Activated CD8-positive, alpha-beta memory T cell treated with anti-CD3 and anti-CD28 coated beads, Interleukin-2, amount 10 ng/mL, durations not matched to agents 7 days and 5 days (primary cell): ENCODE data around the gene CEBPG. TPM values are rescaled to one million over a fixed set of nuclear protein-coding genes. Genes with fewer than 3 reads are reported as not detected.

ENCODE experiments used
- ATAC-seq: fragments of 150-1000 bp; cut with Tn5 transposase; one replicate; pipeline ENCODE4 v1.10.0; 2021; ENCODE audit warnings: moderate library complexity
- CTCF ChIA-PET: fragments of 350-600 bp; sonication (Branson Sonifier 250); formaldehyde crosslinking; loops from one replicate; lab custom pipeline; 2021; ENCODE audit warnings: antibody characterized with exemption; lab: Charles Lee
- DNase-seq: peaks from one replicate; pipeline ENCODE4 v3.0.0-alpha.2; 2020
- H3K27ac Mint-ChIP-seq: one replicate; pipeline ENCODE4 v1.8.0; 2021; ENCODE audit warnings: mild to moderate bottlenecking, mixed read lengths
- H3K27me3 Mint-ChIP-seq: one replicate; pipeline ENCODE4 v1.8.0; 2021; ENCODE audit warnings: mixed read lengths
- H3K36me3 Mint-ChIP-seq: one replicate; pipeline ENCODE4 v1.8.0; 2021; ENCODE audit warnings: mild to moderate bottlenecking, mixed read lengths
- H3K4me1 Mint-ChIP-seq: one replicate; pipeline ENCODE4 v1.8.0; 2021; ENCODE audit warnings: mixed read lengths
- H3K4me3 Mint-ChIP-seq: one replicate; pipeline ENCODE4 v1.8.0; 2021; ENCODE audit warnings: mild to moderate bottlenecking, moderate library complexity, mixed read lengths
- H3K9me3 Mint-ChIP-seq: one replicate; pipeline ENCODE4 v1.8.0; 2022; ENCODE audit warnings: low read depth, mixed read lengths
- total RNA-seq, 2 experiments: library from RNA; stranded (reverse); gene quantifications; one replicate each; pipeline ENCODE4 v1.2.3, GENCODE V29; 2021

CEBPG gene
- total RNA-seq, 2 experiments from 2014 or later = 22.2 to 27.1 TPM

DNA sequence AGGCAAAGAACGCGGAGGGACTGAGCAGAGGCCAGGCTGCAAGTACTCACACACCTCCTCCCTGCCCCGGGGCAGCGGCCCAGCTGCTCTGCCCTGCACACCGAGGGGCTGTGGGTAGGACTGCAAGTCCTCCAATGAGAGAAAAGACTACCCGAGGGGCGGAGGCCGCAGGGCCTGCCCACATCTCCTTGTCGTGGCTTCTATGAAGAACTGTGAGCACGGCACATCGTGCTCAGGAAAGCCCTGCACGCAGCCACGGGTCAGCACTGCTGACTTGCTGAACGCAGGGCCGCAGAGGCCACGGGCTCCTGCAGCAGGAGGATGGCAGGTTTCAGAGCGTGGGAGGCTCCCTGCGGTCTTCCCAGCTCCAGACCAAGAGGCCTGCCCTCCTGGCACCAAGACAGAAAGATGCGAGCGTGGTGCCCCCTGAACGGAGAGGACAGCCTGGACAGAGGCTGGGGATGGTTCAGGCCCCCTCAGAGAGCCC is 37.4 kb downstream of the CEBPG start:
- CTCF ChIA-PET = interaction anchor here (1.2 to 6.1 kb wide), 2 partner anchors 165 to 170 kb away, joined by 3 to 59 read pairs; no protein-coding TSS in a partner anchor
- H3K36me3 Mint-ChIP-seq = no peaks in the 10 kb centered on the region
- H3K4me1 Mint-ChIP-seq = peaks cover 2% of the 10 kb centered on the region
- no peaks in the 10 kb centered on the region for H3K27me3 Mint-ChIP-seq
- DNase-seq (no peak), ATAC-seq (no peak)
- no peaks in the 10 kb centered on the region for H3K9me3 Mint-ChIP-seq
- no peak overlapping the region for H3K27ac Mint-ChIP-seq
- no peak overlapping the region for H3K4me3 Mint-ChIP-seq

DNA sequence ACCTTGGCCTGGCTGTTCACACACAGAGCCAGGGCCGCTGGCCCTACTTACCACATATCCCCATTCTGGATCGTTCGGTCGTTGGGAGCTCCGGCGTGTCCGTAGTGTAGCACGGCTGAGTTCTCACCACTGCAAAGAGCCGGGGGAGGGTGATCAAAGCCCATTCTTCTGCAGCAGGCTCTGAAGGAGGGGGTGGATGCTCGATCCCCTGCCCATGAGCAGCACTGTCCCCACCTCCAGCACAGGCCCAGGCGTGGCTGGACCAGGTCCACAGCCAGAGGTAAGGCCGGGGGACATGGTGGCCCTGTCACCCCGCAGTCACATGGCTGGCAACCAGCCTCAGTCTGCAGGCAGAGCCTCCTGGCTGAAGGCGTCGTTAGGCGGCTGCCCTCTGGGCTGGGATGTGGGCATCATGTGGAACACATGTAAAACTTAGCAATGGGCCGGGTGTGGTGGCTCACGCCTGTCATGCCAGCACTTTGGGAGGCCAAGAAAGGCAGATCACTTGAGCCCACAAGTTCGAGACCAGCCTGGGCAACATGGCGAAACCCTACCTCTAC is 38.2 kb downstream of the CEBPG start:
- Mint-ChIP-seq H3K4me3 (no peak overlapping the region), H3K36me3 (no peaks in the 10 kb centered on the region), H3K27me3 (no peaks in the 10 kb centered on the region), H3K27ac (no peak overlapping the region), H3K4me1 (peaks cover 4% of the 10 kb centered on the region), H3K9me3 (no peaks in the 10 kb centered on the region)
- ATAC-seq (no peak), DNase-seq (no peak)
- CTCF ChIA-PET = no interaction called here

DNA sequence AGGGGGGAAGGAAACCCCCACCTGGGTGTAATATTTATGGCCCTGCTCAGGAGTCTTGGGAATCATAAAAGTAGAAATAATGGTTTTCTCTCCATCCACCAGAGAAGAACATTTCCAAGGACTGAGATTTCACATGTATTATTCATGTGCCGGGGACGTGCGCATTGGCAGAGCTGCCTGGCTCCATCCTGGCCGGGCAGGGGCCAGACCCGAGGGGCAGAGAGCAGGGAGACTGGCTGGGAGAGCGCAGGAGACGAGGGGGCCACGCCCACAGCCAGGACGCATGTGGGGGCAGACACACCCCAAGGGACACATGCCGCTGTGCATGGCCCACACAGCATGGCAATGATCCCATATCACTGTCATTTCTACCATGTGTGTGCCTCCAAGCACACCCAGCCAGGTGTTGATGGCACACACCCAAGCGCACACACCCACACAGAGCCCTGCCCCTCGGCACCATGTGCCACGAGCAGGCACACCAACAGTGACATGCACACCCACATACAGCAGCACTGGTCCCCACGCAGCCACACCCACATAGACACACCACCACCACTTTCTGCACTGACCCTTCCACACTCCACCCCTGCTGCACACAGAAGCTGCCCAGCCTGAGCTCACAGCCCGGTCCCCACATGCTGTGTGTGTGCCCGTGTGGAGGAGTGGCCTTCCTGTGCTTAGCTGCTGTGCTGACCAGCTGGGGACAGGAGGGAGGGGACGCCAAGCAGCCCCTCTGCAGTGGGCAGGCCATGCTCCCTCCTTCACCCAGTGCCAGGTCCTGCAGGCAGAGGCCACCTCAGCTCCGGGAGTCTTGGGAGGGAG is 39.3 kb downstream of the CEBPG start:
- CTCF ChIA-PET = no interaction called here
- ATAC-seq (no peak), DNase-seq (no peak)
- Mint-ChIP-seq H3K36me3 (no peaks in the 10 kb centered on the region), H3K27ac (no peak overlapping the region), H3K27me3 (no peaks in the 10 kb centered on the region), H3K4me1 (peaks cover 4% of the 10 kb centered on the region), H3K4me3 (no peak overlapping the region), H3K9me3 (no peaks in the 10 kb centered on the region)

DNA sequence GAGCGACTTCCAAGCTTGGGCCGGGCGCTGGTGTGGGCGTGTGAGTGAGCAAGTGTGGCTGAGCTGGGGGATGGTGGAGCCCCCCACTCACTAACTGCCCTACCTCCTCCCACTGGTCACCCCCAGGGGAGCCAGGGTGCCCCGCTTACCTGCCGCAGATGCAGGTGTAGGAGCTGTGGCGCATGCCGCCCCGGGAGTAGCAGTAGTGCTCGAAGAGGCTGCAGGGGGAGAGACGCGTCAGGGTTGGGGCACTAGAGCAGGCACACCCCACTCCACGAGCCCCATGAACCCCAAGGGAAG is 39.9 kb downstream of the CEBPG start:
- H3K9me3 Mint-ChIP-seq = no peaks in the 10 kb centered on the region
- ATAC-seq = no peak
- CTCF ChIA-PET = interaction anchor here (0.6 kb wide), 1 partner anchor 458 kb away, joined by 3 read pairs; no protein-coding TSS in a partner anchor
- H3K27ac Mint-ChIP-seq = no peak overlapping the region
- no peaks in the 10 kb centered on the region for H3K27me3 Mint-ChIP-seq
- H3K36me3 Mint-ChIP-seq = no peaks in the 10 kb centered on the region
- no peak overlapping the region for H3K4me3 Mint-ChIP-seq
- no peak for DNase-seq
- peaks cover 4% of the 10 kb centered on the region for H3K4me1 Mint-ChIP-seq

DNA sequence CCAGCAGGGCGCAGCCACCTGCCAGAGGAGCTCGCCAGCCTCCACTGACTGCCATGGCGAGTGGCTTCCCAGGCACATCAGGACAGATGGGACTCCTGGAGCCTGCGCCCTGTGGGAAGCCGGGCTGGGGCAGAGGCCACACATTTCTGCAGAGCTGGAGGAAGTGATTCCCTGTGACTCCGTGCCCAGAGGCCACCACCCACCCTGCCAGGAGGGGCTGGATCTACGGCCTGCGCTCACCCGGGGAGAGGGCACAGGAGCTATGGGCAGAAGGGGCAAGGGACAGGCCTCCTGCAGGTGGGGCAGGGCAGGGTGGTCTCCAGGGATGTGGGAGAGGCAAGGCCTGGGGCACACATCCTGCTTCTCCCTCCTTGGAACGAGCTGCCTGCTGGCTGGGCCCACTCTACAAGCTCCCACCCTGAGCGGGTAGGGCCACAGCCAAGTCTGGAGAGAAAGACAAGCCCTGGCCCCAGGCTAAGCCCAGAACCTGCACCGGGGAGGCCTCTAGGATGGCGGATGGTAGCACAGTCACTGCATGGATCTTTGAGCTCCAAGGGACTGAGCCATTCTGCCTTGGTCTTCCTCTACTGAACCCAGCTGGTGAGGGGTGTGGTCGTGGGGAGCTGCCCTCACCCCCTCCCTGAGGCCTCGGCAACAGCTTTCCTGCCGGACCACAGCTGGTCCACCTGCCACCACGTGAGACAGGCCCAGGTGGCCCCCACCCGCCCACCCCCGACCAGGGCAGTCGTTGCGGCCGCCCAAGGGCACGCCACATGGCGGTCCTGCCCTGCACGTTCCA is 40.6 kb downstream of the CEBPG start:
- CTCF ChIA-PET = interaction anchor here (0.6 to 4.2 kb wide), 3 partner anchors 9 to 459 kb away, joined by 3 to 28 read pairs (median 22); no protein-coding TSS in a partner anchor

DNA sequence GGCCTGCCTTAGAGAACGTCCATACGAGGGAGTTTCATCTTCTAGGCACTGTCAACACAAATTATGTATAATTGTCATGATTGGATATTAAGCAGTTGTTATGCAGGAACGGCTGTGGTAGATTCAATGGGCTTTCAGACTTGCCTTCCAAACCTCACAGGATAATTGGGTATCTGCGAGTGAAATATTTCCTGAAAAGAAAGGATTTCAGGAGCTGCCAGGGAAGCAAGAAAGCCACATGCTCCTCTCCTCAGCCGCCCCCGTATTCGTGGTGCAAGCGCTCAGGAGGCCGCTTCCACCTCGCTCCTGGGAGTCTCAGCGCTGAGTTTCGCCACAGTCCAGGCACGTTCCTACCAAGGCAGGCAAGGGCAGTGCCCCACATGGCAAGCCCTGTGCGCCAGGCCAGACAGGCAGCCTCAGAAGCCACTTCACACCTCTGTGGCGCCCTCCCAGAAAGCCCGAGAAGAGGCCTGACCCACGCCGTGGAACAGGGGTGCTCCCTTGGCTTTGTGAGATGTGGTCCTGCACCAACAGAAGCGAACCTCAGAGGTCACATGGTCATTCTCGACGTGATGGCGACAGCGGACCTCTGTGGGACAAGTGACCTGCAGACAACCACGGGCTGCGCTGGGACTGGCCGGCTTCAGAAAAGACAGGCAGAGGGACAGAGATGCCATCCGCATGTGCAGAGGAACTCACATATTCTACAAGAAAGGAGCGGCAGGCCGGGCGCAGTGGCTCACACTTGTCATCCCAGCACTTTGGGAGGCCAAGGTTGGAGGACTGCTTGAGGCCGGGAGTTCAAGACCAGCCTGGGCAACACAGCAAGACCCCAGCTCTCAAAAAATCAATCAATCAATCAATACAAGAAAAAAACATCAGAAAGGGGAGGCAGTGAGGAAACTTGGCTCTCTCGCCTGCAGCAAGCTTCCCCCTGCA is 41.4 kb downstream of the CEBPG start:
- ATAC-seq (no peak), DNase-seq (no peak)
- Mint-ChIP-seq H3K9me3 (no peaks in the 10 kb centered on the region), H3K4me3 (no peak overlapping the region), H3K27me3 (no peaks in the 10 kb centered on the region), H3K27ac (no peak overlapping the region), H3K4me1 (peaks cover 4% of the 10 kb centered on the region), H3K36me3 (no peaks in the 10 kb centered on the region)
- CTCF ChIA-PET = interaction anchor here (1.0 to 4.2 kb wide), 5 partner anchors 10 to 355 kb away, joined by 3 to 28 read pairs (median 5); no protein-coding TSS in a partner anchor

More for the DNA sequence above, 40.6 kb downstream of the CEBPG start:
- H3K4me1 Mint-ChIP-seq = peaks cover 4% of the 10 kb centered on the region
- no peak overlapping the region for H3K4me3 Mint-ChIP-seq
- H3K27ac Mint-ChIP-seq = no peak overlapping the region
- H3K9me3 Mint-ChIP-seq = no peaks in the 10 kb centered on the region
- ATAC-seq = no peak
- H3K36me3 Mint-ChIP-seq = no peaks in the 10 kb centered on the region
- DNase-seq = no peak
- H3K27me3 Mint-ChIP-seq = no peaks in the 10 kb centered on the region

DNA sequence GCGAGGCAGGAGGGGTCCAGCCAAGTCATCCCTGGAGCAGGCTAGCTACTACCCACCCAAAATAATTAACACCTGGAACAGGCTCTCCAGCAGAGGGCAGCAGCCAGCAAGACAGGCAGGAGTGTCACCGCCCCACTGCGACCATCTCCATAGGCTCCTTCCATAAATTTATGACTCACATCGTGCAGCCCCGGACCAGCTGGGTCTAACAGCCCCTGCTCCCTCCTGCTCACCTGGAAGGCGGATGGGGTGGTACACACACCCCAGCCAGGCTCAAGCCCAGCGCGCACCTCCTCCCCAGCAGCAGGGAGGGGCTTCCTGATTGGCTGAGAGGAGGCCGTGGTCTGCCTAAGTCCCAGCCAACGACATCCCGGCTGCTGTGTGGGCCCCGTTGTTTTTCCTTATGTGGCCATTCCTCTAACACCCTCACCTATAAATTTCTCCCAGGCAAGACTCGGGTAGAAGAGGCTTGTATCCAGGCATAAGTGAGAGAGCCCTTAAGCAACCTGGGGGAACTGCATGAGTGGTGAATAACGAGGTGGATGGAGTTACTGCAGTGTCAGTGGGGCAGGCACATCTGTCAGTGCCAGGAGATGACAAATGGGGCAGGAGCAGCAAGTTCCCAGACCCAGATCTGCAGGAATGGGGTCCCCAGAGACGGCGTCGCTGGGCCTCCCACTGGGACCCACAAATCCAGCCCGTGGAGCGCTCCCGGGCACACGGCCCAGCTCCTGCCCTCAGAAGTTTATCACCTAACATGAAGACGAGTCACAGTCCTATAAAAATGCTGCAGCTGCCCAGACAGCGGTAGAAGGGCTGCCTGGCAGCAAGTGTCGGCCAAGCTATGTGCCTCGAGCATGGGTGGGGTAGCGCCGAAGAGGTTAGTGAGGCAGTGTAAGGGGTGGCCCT is 43.1 kb downstream of the CEBPG start:
- no peaks in the 10 kb centered on the region for H3K9me3 Mint-ChIP-seq
- peaks cover 4% of the 10 kb centered on the region for H3K4me1 Mint-ChIP-seq
- ATAC-seq (peak; percentile 79), DNase-seq (peak; percentile 79)
- H3K27me3 Mint-ChIP-seq = no peaks in the 10 kb centered on the region
- CTCF ChIA-PET = interaction anchor here (0.7 to 4.2 kb wide), 20 partner anchors 9 to 361 kb away, joined by 3 to 28 read pairs (median 4); no protein-coding TSS in a partner anchor
- H3K4me3 Mint-ChIP-seq = no peak overlapping the region
- H3K36me3 Mint-ChIP-seq = no peaks in the 10 kb centered on the region
- H3K27ac Mint-ChIP-seq = no peak overlapping the region

DNA sequence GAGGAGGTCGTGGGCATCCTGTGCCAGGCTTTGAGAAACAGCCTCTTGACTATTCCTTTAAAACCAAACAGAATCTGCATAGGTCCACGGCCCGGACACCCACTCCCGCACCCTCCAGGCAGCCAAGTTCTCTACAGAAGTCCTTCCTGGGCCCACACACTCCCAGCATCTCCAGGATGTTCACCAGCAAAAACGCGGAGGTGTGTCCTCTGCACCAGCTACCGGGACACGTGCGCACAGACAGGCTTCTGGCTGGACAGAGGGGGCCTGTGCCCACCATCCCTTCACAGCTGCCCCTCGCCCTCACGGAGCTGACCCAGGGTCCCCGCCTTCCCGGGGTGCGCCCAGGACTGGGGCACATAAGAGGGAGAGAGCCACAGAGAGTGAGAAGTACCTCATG is 44.2 kb downstream of the CEBPG start:
- H3K27ac Mint-ChIP-seq = no peak overlapping the region
- peaks cover 4% of the 10 kb centered on the region for H3K4me1 Mint-ChIP-seq
- no peaks in the 10 kb centered on the region for H3K27me3 Mint-ChIP-seq
- H3K9me3 Mint-ChIP-seq = no peaks in the 10 kb centered on the region
- H3K36me3 Mint-ChIP-seq = no peaks in the 10 kb centered on the region
- CTCF ChIA-PET = interaction anchor here (1.3 to 4.2 kb wide), 3 partner anchors 8 to 360 kb away, joined by 6 to 28 read pairs (median 7); no protein-coding TSS in a partner anchor
- ATAC-seq = no peak
- no peak overlapping the region for H3K4me3 Mint-ChIP-seq
- DNase-seq = no peak

DNA sequence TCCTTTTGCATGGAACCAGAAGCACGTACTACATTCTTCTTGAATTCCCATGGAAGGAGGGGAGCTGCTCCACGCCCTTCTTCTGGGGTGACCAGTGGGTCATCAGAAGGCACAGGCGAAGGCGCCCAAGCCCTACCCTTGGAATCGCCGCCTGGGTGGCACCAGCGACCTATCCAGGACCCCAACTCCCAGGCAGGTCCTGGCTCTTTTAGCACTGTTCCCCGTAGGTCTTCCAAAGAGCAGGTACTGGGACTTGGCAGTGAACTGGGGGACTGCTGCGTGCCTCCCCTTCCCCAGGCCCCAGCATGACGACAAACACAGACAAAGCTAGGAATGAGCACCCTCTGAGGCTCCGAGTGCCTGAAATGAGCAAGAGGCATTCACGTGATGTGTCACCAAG is 45.0 kb downstream of the CEBPG start:
- no peaks in the 10 kb centered on the region for H3K27me3 Mint-ChIP-seq
- DNase-seq = no peak
- peaks cover 4% of the 10 kb centered on the region for H3K4me1 Mint-ChIP-seq
- H3K27ac Mint-ChIP-seq = no peak overlapping the region
- H3K4me3 Mint-ChIP-seq = no peak overlapping the region
- H3K9me3 Mint-ChIP-seq = no peaks in the 10 kb centered on the region
- no peaks in the 10 kb centered on the region for H3K36me3 Mint-ChIP-seq
- CTCF ChIA-PET = interaction anchor here (1.3 kb wide), 1 partner anchor 360 kb away, joined by 7 read pairs; no protein-coding TSS in a partner anchor
- no peak for ATAC-seq

DNA sequence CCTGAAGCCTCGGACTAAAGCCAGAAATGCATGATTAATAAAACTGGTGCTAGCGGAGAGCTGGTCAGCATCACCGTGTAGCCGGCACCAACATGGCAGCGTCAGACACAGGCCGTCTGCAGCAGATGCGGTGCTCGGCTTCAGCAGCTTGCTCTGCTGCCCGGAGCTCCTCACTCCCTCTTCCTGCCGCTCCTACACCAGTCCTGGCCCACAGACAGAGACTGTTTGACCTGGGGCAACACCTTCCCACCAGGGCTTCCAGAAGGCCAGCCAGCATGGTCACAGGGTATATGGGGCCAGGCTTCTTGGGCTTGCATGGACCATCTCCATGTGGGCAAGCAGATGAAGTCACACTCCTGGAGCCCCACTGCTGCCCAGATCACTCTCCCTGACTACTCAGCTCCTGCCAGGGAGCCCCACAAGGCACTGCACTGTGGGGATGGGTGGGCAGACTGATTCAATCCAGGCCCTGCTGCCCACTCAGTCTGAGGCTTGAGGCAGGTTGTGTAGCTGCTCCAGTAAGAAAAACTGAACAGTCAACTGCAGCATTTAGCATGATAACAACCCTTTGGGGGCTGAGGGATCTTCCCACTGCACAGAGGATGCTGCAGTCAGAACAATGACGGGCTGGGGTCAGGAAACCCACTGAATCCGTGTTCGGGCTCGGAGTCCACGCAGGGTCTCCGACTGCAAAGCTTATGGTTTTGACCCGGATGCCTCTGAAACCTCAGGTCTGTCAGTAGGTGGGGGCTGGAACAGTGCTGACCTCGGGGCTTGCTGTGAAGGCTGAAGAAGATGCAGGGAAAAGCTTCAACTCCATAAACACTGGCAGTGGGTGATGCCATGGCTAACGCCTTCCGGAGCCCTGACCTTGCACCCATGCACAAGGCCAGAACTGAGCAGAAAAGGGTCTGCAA is 45.6 kb downstream of the CEBPG start:
- DNase-seq (no peak), ATAC-seq (no peak)
- Mint-ChIP-seq H3K4me1 (peaks cover 4% of the 10 kb centered on the region), H3K4me3 (no peak overlapping the region), H3K27ac (no peak overlapping the region), H3K36me3 (no peaks in the 10 kb centered on the region), H3K27me3 (no peaks in the 10 kb centered on the region), H3K9me3 (no peaks in the 10 kb centered on the region)
- CTCF ChIA-PET = interaction anchor here (0.6 kb wide), 1 partner anchor 277 kb away, joined by 3 read pairs; no protein-coding TSS in a partner anchor

DNA sequence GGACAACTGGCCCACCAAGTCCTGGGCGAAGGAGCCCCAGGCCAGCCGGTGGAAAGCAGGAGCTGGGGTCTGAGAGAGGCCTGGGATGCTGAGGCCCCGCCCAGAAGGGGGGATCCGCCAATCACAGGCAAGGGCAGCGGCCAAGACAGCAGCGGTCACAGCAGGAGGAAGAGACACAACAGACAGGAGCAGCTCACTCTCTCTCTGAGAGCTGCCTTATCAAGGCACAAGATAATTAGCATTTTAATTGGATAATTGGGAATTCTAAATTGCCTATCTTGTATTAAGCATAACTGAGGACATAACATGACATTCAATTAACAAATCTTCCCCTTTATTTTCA is 46.2 kb downstream of the CEBPG start:
- no peaks in the 10 kb centered on the region for H3K9me3 Mint-ChIP-seq

More for the DNA sequence above, 46.2 kb downstream of the CEBPG start:
- Mint-ChIP-seq H3K27ac (no peak overlapping the region), H3K27me3 (no peaks in the 10 kb centered on the region), H3K36me3 (no peaks in the 10 kb centered on the region), H3K4me1 (peaks cover 4% of the 10 kb centered on the region), H3K4me3 (no peak overlapping the region)
- ATAC-seq (no peak), DNase-seq (no peak)
- CTCF ChIA-PET = no interaction called here
